WERI-Rb-1 (cell line): ENCODE measurements around the gene C1orf105.

Experiments used
- DNase-seq: peaks from one replicate; pipeline ENCODE4 v3.0.0-alpha.2; 2020
- H3K27ac ChIP-seq: fragments of 250-450 bp; sonication (Bioruptor Pico); 2 replicates; pipeline ENCODE4 v1.5.1; 2020; ENCODE audit warnings: mild to moderate bottlenecking, moderate library complexity
- H3K27me3 ChIP-seq: fragments of 250-450 bp; sonication (Bioruptor Pico); 2 replicates; pipeline ENCODE4 v1.5.1; 2021; ENCODE audit warnings: mild to moderate bottlenecking, low read depth, moderate library complexity; ENCODE audit not compliant: insufficient read depth, severe bottlenecking
- H3K36me3 ChIP-seq: fragments of 250-450 bp; sonication (Bioruptor Pico); 2 replicates; pipeline ENCODE4 v1.5.1; 2020; ENCODE audit warnings: mild to moderate bottlenecking, moderate library complexity
- H3K4me3 ChIP-seq: 2 replicates; pipeline ENCODE4 v1.5.1; 2011; ENCODE audit warnings: low read depth, mild to moderate bottlenecking, control low read depth, low read length
- H3K9me3 ChIP-seq: fragments of 250-450 bp; sonication (Bioruptor Pico); 2 replicates; pipeline ENCODE4 v1.5.1; 2021; ENCODE audit warnings: mild to moderate bottlenecking, moderate library complexity; ENCODE audit not compliant: severe bottlenecking
- CTCF ChIP-seq: IDR thresholded peaks from 2 replicates; pipeline ENCODE4 v1.5.1; 2011; ENCODE audit warnings: low read depth, mild to moderate bottlenecking, control low read depth, inconsistent platforms, low read length

Gene C1orf105

DNA sequence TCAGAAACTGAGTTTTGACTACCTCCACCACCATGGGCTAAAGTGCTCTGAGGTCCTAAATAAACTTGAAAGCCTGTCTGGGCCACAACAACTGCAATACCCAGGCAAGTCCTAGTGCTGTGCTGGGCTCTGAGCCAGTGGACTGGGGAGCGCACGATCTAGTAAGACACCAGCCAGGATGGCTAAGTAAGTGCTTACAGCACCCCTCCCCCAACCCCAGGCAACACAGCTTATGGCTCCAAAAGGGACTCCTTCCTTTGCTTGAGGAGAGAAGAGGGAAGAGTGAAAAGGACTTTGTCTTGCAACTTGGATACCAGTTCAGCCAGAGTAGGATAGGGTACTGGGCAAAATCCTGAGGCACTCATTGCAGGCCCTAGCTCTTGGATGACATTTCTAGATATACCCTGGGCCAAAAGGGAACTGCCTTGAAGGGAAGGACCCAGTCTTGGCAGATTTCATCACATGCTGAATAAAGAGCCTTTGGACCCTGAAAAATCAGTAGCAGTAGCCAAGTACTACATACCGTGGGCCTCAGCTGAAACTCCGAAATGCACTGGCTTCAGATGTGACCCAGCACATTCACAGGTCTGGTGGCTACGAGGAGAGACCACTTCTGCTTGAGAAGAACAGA is 1.6 kb downstream of the C1orf105 start:
- Histone ChIP-seq H3K9me3 (no peaks in the 10 kb centered on the region), H3K36me3 (no peaks in the 10 kb centered on the region), H3K4me3 (no peak overlapping the region), H3K27ac (no peak overlapping the region), H3K27me3 (no peaks in the 10 kb centered on the region)
- no peak for TF ChIP-seq CTCF
- DNase-seq: no peak

GRCh38 chr1:172423336-172423735 is 2.9 kb downstream of the C1orf105 start:
- Histone ChIP-seq H3K27me3 (no peaks in the 10 kb centered on the region), H3K27ac (no peak overlapping the region), H3K4me3 (no peak overlapping the region), H3K9me3 (no peaks in the 10 kb centered on the region), H3K36me3 (no peaks in the 10 kb centered on the region)
- DNase-seq: no peak
- no peak for TF ChIP-seq CTCF

DNA sequence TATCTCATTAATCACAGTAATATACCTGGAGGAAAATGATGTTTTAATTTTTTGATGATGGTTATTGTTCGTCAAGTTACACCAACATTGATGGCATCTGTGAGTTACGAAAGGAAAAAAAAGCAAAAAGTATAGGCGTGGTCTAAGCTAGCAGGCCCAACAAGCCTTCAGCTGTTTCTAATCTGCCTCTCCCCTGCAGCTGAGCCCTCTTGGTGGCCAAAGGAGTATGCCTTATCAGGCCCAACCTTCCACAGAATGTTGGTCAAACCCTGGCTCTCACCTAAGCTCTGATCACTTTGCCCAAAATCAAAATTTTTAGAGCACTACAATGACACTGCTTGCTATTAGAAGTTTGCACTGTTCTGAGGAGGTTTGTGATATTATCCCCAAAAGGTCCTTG is 4.9 kb downstream of the C1orf105 start:
- no peak overlapping the region for H3K4me3 ChIP-seq
- no peaks in the 10 kb centered on the region for H3K36me3 ChIP-seq
- H3K27ac ChIP-seq: no peak overlapping the region
- H3K27me3 ChIP-seq: no peaks in the 10 kb centered on the region
- no peaks in the 10 kb centered on the region for H3K9me3 ChIP-seq
- no peak for DNase-seq
- TF ChIP-seq CTCF: no peak

DNA sequence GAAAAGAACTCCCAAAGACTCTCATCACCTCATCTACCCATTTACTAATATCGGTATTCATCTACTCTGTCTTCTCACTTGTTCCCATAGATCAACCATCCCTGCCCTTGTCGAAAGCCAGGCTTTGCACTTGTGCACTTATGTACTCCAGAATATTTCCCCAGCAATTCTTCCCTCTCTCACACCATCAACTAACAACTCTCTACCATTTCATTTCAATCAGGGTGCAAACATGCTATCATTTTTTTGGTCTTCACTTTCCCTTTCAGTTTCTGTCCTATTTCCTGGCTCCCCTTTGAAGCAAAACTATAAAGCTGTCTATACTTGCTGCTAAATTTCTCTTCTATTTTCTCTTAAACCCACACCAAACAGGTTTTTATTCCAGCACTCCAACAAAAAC is 6.7 kb downstream of the C1orf105 start:
- Histone ChIP-seq H3K36me3 (no peaks in the 10 kb centered on the region), H3K27ac (no peak overlapping the region), H3K4me3 (no peak overlapping the region), H3K9me3 (no peaks in the 10 kb centered on the region), H3K27me3 (no peaks in the 10 kb centered on the region)
- TF ChIP-seq CTCF: no peak
- no peak for DNase-seq

DNA sequence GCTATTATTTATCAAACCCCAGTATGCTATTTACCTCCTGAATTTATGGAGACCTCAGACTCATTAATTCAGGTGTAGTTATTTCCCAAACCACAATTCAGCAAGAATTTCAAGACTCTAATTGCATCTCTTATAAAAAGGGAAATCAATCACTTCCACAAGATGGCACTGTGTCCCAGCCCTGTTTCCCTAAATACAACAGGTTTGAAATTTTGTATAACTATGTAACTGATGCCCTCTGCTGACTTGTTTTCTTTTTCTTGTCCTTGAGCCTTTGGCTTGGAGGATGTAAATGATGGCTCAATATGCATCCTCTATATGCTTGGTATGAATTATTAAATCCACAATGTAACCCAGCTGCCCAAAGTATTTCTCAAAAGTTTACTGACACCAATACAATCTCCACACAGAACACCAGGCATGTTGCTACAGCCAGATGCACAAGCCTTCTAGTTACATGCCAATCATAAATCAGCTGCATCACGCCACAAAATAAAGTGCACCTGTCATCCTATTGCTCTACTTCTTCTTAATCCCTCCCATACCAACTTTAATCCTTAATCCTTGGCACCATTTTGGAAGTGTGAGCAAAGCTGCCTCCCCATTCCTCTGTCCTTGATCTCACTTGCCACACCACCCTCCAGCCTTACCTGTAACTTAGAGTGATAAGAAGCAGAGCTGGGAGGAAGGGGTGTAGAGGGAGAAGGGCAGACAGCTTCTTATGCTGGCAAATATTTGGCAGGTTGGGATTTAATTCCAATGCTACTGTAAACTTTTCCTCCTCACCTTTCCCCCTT is 9.0 kb downstream of the C1orf105 start:
- no peak overlapping the region for H3K27ac ChIP-seq
- H3K4me3 ChIP-seq: no peak overlapping the region
- peak; percentile 58 for TF ChIP-seq CTCF
- no peak for DNase-seq
- peaks cover 3% of the 10 kb centered on the region for H3K27me3 ChIP-seq
- no peaks in the 10 kb centered on the region for H3K9me3 ChIP-seq
- H3K36me3 ChIP-seq: no peaks in the 10 kb centered on the region
